Measurements from ENCODE around the gene LTB.

Gene LTB

DNA sequence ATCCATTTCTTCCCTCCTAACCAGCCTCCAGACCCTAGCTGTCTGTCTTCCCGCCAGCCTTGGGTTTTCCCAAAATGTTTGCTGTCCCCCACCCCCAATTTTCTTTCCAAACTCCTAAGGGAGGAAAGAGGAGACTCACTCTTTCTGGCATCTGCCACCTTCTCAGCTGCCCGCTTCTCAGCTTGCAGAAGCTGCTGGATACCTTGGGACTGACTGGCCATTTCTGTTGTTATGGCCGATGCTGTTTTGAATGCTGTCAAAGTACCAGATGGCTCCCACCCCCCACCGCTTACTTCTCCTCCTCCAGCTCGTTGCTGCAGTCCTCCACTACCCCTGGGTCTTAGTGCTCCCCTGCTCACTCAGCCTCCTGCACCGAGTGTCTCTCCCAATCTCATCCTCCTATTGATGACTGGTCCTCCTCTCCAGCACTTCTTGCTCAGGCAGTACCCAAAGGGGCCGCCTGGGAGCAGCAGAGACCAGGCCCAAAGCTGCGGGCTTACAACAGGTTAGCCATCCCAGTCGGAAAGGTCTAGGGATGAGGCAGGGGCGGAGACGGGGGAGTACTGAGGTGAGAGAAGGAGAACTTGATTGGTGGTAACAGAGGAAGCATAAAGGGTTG lies 35.8 kb downstream of the LTB start, which contains the start of gene ATP6V1G2:
TSS of gene ATP6V1G2 (minus strand) at position 270 of the 619 bp plus-strand sequence. CDS start at position 221, 49 bp downstream.
- DNase-seq = peak; percentile 85 to 87

DNA sequence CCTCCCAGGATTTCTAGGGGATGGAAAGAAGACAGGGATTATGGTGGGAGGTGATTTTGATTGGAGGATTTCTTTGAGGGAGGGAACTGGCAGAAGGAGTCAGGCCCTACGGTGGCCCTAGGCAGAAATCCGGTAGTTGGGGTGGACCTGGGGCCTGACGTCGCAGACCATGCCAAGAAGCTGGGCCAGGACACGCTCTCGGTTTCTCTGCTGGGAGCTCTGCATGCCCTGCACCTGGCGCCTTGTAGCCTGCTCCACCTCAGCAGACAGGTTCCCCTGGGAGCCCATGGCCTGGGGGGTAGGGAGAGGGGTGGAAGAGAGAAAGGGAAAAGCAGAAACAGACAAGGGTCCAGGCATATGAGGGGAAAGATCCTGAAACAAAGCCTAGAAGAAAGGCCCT lies 36.9 kb downstream of the LTB start:
- no peak for DNase-seq

GRCh38 chr6:31544676-31545075 lies 37.5 kb downstream of the LTB start:
- DNase-seq = no peak

DNA sequence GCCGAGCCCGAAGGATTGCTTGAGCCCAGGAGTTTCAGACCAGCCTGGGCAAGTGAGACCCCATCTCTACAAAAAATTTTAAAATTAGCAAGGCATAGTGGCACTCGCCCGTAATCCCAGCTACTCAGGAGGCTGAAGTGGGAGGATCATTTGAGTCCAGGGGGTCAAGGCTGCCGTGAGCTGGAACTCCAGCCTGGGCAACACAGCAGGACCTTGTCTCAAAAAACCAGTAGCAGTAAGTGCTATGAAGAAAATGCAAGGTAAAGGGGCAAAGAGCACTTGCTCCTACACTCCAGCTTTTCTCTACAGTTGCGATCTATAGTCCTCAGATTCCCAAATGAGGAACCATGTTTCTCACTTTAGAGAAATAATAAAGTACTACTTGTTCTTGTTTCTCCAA lies 38.6 kb downstream of the LTB start:
- DNase-seq = no peak

DNA sequence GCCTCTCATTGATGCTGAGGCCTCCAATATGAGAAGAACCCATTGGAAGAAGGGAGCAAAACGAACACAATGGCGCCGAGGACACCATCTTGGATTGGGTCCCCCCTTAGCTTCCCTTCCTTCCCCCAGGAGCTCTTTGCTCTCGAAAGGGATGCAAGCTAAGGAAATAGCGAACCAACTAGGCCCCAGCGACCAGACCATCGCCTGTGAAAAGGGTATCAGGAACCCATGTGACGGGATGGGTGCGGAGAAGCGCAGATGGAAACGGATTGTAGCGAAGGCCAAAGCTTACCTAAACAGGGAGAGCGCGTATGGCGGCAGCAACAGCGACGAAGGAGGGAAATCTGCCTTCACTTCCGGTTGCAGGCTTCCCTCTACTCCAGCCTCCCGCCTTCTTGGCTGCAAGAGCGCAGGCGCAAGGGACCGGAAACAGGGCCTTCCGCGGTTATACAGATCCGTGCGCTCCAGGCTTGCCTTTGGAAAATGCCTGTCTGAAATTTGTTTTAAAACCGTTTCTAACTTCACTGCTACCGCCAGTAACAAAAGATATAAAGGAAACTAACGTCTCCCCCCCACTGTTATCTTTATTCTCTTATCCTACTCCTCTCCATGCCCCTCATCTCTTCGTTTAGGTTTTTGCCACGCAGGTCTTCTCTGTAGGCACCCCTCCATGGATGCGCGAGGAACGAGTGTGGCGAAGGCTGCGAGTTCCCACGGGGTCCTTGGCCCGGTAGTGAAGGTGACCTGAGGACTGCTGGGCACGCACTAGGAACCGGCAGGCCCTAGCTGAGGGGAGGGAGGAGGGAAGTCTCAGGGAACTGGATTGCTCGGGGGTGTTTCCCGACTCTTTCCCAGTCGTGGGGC lies 40.3 kb downstream of the LTB start, which contains the start of gene DDX39B:
TSS of gene DDX39B (minus strand) at position 346 of the 864 bp plus-strand sequence. CDS start 1,471 bp downstream, outside the sequence.
- peak; percentile 94 to 95 for DNase-seq

DNA sequence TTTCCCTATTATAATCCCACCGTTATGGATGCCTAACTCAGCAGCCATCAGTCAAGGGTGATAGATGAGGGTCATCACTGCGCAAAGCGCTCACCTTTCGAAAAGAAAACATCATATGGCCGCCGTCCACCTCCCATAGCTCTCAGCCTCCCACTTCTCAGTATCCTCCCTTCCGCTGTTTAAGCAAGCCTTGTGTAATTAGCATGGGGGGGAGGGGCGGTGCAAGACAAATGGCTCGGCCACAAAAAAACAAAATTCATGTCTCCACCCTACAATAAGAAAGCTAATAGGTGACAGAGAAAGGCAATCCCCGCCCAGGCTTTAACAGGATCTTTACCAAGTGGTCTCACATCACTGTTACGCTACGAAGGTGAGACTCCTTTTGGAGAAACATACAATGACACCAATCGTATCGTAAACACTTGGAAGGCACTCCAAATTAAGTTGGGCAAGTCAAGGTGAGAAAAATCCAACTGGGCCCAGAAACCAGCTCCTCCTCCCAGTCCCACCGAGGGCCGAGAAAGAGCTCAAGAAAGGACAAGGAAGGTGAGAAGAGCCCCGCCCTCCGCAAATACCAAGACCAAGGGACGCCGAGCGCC lies 41.1 kb downstream of the LTB start:
- DNase-seq = no peak

DNA sequence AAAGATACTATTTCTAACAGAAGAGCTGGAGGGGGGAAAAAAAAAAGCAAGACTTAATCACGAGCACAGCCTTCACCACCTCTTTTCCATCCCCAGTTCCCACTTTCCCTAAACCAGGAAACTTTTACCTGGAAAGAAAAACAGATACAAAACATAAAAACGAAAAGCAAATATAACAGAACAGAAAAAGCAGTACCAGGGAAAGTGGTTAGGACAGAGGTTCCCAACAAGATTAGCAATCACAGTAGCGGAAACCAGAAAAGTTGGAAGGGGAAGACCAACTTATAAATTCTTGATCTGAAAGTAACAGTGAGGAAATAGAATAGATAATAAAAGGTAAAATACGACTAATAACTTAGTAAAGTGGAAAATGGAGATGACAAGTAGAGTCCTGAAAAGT lies 41.6 kb downstream of the LTB start:
- DNase-seq = no peak

GRCh38 chr6:31538805-31539400 lies 43.3 kb downstream of the LTB start:
- no peak for DNase-seq

DNA sequence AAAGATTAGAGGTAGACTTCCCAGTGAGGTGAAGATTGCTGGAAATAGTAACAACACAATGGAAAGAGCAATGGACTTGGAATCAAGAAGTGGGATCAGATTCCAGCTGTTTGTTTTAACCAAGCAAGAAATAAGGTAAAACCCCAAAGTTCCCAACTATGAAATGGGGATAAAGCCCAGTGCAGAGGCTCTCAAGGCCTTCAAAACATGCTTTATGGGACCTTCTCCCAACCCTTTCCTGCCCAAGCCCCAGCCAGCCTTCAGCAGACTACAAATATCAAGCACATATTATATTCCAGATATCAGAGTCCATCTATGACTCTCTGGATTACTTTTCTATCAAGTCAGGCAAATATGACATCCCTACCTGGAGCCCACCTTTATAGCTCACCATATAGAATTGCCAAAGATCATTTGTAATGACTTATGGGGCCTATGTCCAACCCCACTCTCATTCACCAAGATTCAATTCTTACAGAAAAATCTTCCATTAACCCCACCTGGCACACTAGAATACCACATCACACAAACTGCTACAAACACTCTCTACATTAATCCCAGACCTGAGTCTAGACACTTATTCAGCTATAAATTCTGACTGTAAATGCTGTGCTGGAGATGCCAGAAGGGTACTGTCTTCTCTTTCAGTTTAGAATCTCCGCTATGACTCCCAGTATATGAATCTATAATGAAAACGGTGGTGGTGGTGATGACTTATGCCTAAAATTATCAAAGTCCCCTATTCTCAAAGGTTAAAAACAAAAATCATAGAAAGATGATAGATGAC lies 46.5 kb downstream of the LTB start:
- DNase-seq = no peak

DNA sequence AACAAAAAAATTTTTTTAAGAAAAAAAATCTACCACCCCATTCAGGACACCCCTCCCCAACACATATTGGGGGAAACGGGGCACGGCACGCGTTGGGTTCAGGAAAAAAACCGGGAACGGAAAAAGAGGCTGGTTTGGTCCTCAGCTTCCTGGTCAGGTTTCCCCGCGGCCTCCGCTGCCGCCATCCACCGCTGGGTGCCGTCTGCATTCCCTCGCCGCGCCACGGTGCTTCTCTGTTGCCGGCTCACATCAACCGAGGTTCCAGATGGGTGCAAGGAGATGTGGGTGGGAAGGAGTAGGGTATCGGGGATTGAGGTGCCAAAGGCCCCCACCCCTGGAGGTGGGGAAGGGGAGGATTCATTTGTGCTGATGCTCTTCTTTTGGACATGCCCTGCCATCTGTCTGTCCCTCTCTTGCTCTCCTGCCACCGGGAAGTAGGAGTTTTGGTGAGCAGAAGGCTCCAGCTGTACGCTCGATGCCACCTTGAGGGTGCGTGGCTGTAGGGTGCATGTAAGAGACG lies 47.6 kb downstream of the LTB start:
- DNase-seq = no peak

DNA sequence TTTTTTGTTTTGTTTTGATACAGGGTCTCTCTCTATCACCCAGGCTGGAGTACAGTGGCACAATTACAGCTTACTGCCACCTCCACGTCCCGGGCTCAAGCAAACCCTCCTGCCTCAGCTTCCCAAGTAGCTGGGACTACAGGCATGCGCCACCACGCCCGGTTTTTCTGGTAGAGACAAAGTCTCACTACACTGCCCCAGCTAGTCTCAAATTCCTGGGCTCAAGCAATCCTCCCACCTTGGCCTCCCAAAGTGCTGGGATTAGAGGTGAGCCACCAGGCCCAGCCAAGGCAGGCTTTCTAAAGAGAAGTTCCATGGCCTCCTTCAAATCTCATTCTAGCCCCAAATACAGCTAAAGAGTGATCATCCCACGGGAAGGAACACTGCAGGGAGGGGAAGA lies 48.2 kb downstream of the LTB start:
- no peak for DNase-seq

GRCh38 chr6:31533455-31533841 lies 48.8 kb downstream of the LTB start:
- no peak for DNase-seq

- no peak for DNase-seq
Observed at GRCh38 chr6:31532644-31533454, 49.4 kb downstream of the LTB start.

DNA sequence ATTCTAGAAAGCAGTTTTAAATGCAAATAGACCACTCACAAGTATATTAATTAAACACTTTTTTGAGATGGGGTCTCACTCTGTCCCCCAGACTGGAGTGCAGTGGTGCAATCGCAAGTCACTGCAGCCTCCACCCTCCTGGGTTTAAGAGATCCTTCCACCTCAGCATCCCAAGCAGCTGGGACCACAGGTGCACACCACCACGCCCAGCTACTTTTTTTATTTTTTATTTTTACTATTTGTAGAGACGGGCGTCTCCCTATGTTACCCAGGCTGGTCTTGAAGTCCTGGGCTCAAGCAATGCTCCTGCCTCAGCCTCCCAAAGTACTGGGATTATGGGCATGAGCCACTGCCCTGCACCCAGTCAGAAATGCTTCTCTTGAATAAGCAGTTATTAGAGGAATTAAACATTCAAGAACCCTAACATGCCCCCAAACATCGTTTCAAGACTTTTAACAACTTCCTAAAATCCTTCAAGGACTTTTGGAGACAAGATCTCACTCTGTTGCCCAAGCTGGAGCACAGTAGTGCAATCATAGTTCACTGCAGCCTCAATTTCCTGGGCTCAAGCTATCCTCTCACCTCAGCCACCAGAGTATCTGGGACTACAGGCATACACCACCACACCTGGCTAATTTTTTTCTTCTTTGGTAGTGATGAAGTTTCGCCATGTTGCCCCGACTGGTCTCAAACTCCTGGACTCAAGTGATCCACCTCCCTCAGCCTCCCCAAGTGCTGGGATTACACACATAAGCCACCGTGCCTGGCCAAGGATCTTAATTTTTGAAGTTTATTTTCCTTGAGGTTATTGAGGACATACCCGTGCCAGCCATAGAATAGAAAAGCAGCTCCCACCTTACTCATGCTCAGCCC lies 50.2 kb downstream of the LTB start:
- DNase-seq = no peak

DNA sequence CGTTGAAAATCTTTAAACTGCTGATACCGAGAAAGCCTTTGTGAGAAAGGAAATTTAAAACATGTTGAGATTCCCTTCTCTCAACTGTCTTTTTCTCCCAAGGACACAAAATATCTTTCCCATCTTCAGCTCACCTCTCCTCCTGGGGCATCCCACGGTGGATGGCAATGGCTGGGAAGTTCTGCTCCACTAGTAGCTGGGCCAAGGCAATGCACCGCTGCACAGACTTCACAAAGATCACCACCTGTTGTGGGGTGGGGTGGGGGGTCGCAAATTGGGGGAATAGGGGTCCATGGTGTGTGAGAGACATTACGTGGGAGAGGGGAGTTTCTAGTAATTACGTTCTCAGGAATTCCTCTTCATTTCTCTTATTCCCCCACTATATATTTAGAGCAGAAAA lies 51.1 kb downstream of the LTB start:
- no peak for DNase-seq

DNA sequence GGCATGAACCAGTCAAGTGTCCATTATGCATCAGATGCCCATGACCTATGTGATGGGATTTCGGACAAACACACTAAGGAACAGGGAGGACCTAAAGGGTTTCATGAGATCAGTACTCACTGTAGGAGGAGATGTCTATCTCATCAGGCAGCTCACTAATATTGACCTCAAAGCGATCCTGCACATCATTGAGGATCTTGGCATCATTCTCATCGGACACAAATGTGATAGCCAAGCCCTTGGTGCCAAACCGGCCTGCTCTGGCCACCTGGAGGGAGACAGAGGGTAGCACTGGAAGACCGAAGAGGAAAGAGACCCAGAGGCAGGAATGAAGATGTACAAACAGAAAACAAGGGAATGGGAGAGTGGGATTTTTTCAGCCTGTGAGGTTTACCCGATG lies 51.6 kb downstream of the LTB start:
- no peak for DNase-seq
